CD14-positive monocyte (primary cell): ENCODE measurements around the gene RAF1. TPM values are rescaled to one million over a fixed set of nuclear protein-coding genes. Genes with fewer than 3 reads are reported as not detected.
A peak's percentile ranks its signal among the peaks of the same experiment; 100 is the strongest.

Experiments used
- DNase-seq, 3 donors: peaks; one replicate each; pipeline ENCODE4 v3.0.0-alpha.2; 2011 to 2022
- H2AFZ ChIP-seq: 2 replicates; pipeline ENCODE4 v1.6.0; 2012; ENCODE audit warnings: mild to moderate bottlenecking, low read depth, low read length, inconsistent platforms; ENCODE audit not compliant: insufficient read depth, poor library complexity, severe bottlenecking
- H3K27ac ChIP-seq, 2 donors: 1 replicate in 1 of 2; 2 replicates in 1 of 2; pipeline ENCODE4 v1.5.1; 2012 to 2013; ENCODE audit warnings: low read length in 2 of 2, control low read depth in 1 of 2, inconsistent platforms in 1 of 2, low read depth in 1 of 2, mild to moderate bottlenecking in 1 of 2
- H3K27me3 ChIP-seq, 2 donors: one replicate each; pipeline versions ENCODE4 v1.6.0 to v1.6.1; 2011 to 2013; ENCODE audit warnings: low read length in 2 of 2; ENCODE audit not compliant: control insufficient read depth in 2 of 2, insufficient read depth in 2 of 2
- H3K36me3 ChIP-seq, 2 donors: replicated peaks in 1 of 2; 1 replicate in 1 of 2; 2 replicates in 1 of 2; pipeline versions ENCODE4 v1.5.1 to v1.6.1; 2012 to 2013; ENCODE audit warnings: low read length in 2 of 2, control low read depth in 1 of 2, inconsistent platforms in 1 of 2, mild to moderate bottlenecking in 1 of 2; ENCODE audit not compliant: insufficient read depth in 2 of 2, control insufficient read depth in 1 of 2
- H3K4me1 ChIP-seq, 2 donors: 1 replicate in 1 of 2; 2 replicates in 1 of 2; pipeline versions ENCODE4 v1.5.1 to v1.6.1; 2012 to 2013; ENCODE audit warnings: low read length in 2 of 2, control low read depth in 1 of 2, inconsistent platforms in 1 of 2, mild to moderate bottlenecking in 1 of 2, moderate library complexity in 1 of 2; ENCODE audit not compliant: insufficient read depth in 2 of 2, control insufficient read depth in 1 of 2
- H3K4me2 ChIP-seq: replicated peaks from 2 replicates; pipeline ENCODE3; 2012; ENCODE audit warnings: low read length, moderate library complexity, mild to moderate bottlenecking; ENCODE audit not compliant: poor library complexity, severe bottlenecking; ENCODE audit errors: extremely low read depth
- H3K4me3 ChIP-seq, 3 experiments: fragments of 200-600 bp in 1 of 3; sonication (generic) in 1 of 3; replicated peaks in 1 of 3; 1 replicate in 2 of 3; 2 replicates in 1 of 3; pipeline ENCODE4 v1.5.1; 2011 to 2013; ENCODE audit warnings: low read length in 3 of 3, mild to moderate bottlenecking in 3 of 3, control low read depth in 2 of 3, low read depth in 2 of 3, inconsistent platforms in 1 of 3, moderate library complexity in 1 of 3
- H3K79me2 ChIP-seq: 2 replicates; pipeline ENCODE4 v1.6.0; 2012; ENCODE audit warnings: mild to moderate bottlenecking, control low read depth, inconsistent platforms, low read length, moderate library complexity; ENCODE audit not compliant: insufficient read depth
- H3K9ac ChIP-seq: 2 replicates; pipeline ENCODE4 v1.6.0; 2017; ENCODE audit warnings: low read length, mild to moderate bottlenecking; ENCODE audit not compliant: insufficient read depth, poor library complexity, severe bottlenecking
- H3K9me3 ChIP-seq, 2 donors: replicated peaks in 1 of 2; 1 replicate in 1 of 2; 2 replicates in 1 of 2; pipeline versions ENCODE4 v1.5.1 to v1.6.1; 2012 to 2013; ENCODE audit warnings: low read length in 2 of 2, control low read depth in 1 of 2; ENCODE audit not compliant: control insufficient read depth in 1 of 2, insufficient read depth in 1 of 2
- H4K20me1 ChIP-seq: 2 replicates; pipeline ENCODE4 v1.6.0; 2012; ENCODE audit warnings: mild to moderate bottlenecking, low read length, control low read depth, moderate library complexity; ENCODE audit not compliant: insufficient read depth
- H3K27ac Mint-ChIP-seq, 7 donors: one replicate each; pipeline ENCODE4 v1.8.0; 2020; ENCODE audit warnings: mild to moderate bottlenecking in 7 of 7, mixed read lengths in 7 of 7, moderate library complexity in 6 of 7, inconsistent platforms in 2 of 7
- H3K27me3 Mint-ChIP-seq, 3 donors: one replicate each; pipeline ENCODE4 v1.8.0; 2021 to 2022; ENCODE audit warnings: low read depth in 3 of 3, mild to moderate bottlenecking in 3 of 3, mixed read lengths in 3 of 3, moderate library complexity in 3 of 3, inconsistent platforms in 1 of 3
- H3K36me3 Mint-ChIP-seq, 2 donors: one replicate each; pipeline ENCODE4 v1.8.0; 2020; ENCODE audit warnings: mixed read lengths in 2 of 2, inconsistent platforms in 1 of 2, mild to moderate bottlenecking in 1 of 2
- H3K4me1 Mint-ChIP-seq: one replicate; pipeline ENCODE4 v1.8.0; 2020; ENCODE audit warnings: mild to moderate bottlenecking, mixed read lengths
- H3K4me3 Mint-ChIP-seq, 2 donors: one replicate each; pipeline ENCODE4 v1.8.0; 2020; ENCODE audit warnings: mild to moderate bottlenecking in 2 of 2, mixed read lengths in 2 of 2, moderate library complexity in 1 of 2
- H3K9me3 Mint-ChIP-seq, 7 donors: one replicate each; pipeline ENCODE4 v1.8.0; 2020 to 2022; ENCODE audit warnings: mixed read lengths in 7 of 7, mild to moderate bottlenecking in 6 of 7, moderate library complexity in 6 of 7, inconsistent platforms in 2 of 7
- CTCF ChIP-seq: fragments of 200-600 bp; IDR thresholded peaks from one replicate; pipeline ENCODE4 v1.8.0; 2022; ENCODE audit warnings: antibody characterized with exemption, mild to moderate bottlenecking
- WGBS: methylation state at CpG from one replicate; pipeline ENCODE4 v1.1.5; 2013; ENCODE audit warnings: missing lambda C conversion rate; ENCODE audit not compliant: insufficient coverage; 5-methylcytosine and 5-hydroxymethylcytosine counted together
- intact Hi-C, 2 donors: fragments of 100-400 bp; cut with micrococcal nuclease; formaldehyde crosslinking; loops; one replicate each; pipeline versions ENCODE4 v1.15.0 to v1.15.1; 2023
- polyA plus RNA-seq, 3 donors: library from polyadenylated mRNA; depleted of rRNA in 1 of 3; unstranded in 2 of 3; stranded (reverse) in 1 of 3; fragments of 300-500 nt in 2 of 3; fragments of >200 nt in 1 of 3; fragmentation: Illumina TruSeq in 2 of 3; gene quantifications; 1 replicate in 2 of 3; 2 replicates in 1 of 3; pipeline ENCODE4 v1.2.3, GENCODE V29; 2012 to 2021

The RAF1 gene
- polyA plus RNA-seq, 3 donors = 73.0 to 181 (median 79.5) TPM

DNA sequence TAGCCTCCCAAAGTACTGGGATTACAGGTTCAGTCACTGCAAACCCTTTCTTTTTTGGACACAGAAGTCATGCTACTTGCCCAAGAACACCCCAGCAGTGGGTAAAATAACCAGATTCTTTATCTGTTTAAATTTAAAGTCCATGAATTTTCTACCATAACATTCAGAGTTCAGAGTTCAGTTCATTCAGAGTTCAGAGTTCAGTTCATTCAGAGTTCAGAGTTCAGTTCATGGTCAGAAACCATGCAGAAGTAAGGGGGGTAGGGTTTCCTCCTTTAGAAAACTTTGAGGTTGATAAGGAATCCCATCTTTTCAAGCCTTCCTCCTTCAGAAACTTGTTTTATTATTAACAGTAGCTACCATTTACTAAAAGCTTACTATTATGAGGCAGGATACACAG, 43.2 kb downstream of the RAF1 start:
- Mint-ChIP-seq H3K4me3 (no peak overlapping the region), H3K27me3 (no peaks in the 10 kb centered on the region), H3K27ac (peak overlapping the region in 5 of 7 donors; percentile 26 to 89 (median 51)), H3K36me3 (peaks cover 19 to 44% of the 10 kb centered on the region in 2 donors), H3K4me1 (peaks cover 31% of the 10 kb centered on the region), H3K9me3 (no peaks in the 10 kb centered on the region)
- Histone ChIP-seq H3K4me3 (no peak overlapping the region), H2AFZ (no peak overlapping the region), H3K36me3 (peaks cover 28 to 32% of the 10 kb centered on the region in 2 donors), H4K20me1 (peaks cover 99% of the 10 kb centered on the region), H3K79me2 (peaks cover 100% of the 10 kb centered on the region), H3K9ac (no peak overlapping the region), H3K27ac (peak overlapping the region in 1 of 2 donors; percentile 60), H3K4me1 (peaks cover 0 to 3% of the 10 kb centered on the region in 2 donors), H3K4me2 (no peak overlapping the region), H3K27me3 (no peaks in the 10 kb centered on the region), H3K9me3 (no peaks in the 10 kb centered on the region)
- TF ChIP-seq CTCF = no peak
- intact Hi-C loops = no loop called here
- no peak for DNase-seq

- Histone ChIP-seq H3K27ac (peak overlapping the region in 1 of 2 donors; percentile 60), H3K36me3 (peaks cover 32 to 36% of the 10 kb centered on the region in 2 donors), H3K9me3 (no peaks in the 10 kb centered on the region), H3K79me2 (peaks cover 100% of the 10 kb centered on the region), H3K9ac (no peak overlapping the region), H3K4me1 (no peaks in the 10 kb centered on the region), H3K4me3 (no peak overlapping the region), H3K4me2 (no peak overlapping the region), H2AFZ (no peak overlapping the region), H4K20me1 (peaks cover 99% of the 10 kb centered on the region), H3K27me3 (no peaks in the 10 kb centered on the region)
- DNase-seq = no peak
- Mint-ChIP-seq H3K9me3 (no peaks in the 10 kb centered on the region), H3K27me3 (no peaks in the 10 kb centered on the region), H3K36me3 (peaks cover 19 to 46% of the 10 kb centered on the region in 2 donors), H3K4me3 (no peak overlapping the region), H3K4me1 (peaks cover 29% of the 10 kb centered on the region), H3K27ac (peak overlapping the region in 4 of 7 donors; percentile 36 to 89 (median 58))
- TF ChIP-seq CTCF = no peak
- WGBS = no CpG with 5 or more reads among the region's 6 CpGs
- intact Hi-C loops = no loop called here
Observed at GRCh38 chr3:12620305-12620704, 43.6 kb downstream of the RAF1 start.
